ENCODE data around the gene MINDY2.

GRCh38 chr15:58779554-58779953, 8.5 kb downstream of the MINDY2 start:
- TF ChIP-seq CTCF (IDR thresholded peaks at IDR 0.05; ENCODE audit: borderline replicate concordance, extremely low read depth, low read length, poor library complexity, severe bottlenecking) (no peak), EZH2 (IDR thresholded peaks at IDR 0.05; ENCODE audit: borderline replicate concordance, low read depth, low read length, severe bottlenecking) (no peak)
